GM21390 (cell line): ENCODE results near the gene C2orf81.
"Not testable (repeated sequence)": the region's sequence is repeated elsewhere in the genome, so short reads cannot be mapped to it uniquely, and the experiment has no call there.

Experiments used
- ATAC-seq: cut with Tn5 transposase; IDR thresholded peaks from one replicate; pipeline ENCODE4 v1.9.1; 2021; ENCODE audit not compliant: unreplicated experiment

C2orf81 gene

DNA sequence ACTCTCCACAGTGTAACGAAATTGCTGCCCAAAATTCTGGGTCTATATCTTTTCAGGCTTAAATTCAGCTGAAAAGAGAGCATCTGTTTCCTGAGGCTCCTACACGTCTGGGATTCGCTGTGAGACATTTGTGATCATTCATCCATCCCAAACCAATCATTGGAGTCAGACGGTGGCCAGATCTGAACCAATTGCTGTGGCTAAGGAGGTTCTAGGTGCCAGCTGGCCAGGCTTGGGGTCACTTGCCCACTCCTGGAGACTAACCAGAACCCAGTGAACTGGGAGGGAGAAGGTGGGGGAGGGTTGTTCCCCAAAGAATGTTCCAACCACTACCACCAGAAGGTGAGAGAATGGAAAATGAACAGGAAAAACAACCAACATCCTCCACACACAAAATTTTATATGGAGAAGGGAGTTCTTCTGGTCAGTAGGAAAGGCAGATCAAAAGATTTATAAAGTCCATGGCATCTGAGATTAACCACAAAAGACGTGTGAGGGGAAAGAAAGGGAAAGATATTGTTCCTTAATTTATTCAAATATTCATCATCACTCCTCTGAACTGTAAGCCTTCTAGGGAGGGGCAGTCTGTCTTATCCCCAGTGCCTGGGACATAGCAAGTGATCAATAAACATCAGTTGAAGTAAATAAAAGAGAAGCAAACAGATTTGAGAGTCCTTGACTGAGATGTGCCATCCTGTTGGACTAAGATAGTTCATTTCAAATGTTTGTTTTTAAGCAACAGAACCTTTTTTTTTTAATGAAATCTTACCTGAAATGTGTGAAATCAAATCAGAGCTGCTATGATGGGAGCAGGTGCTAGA is 23.3 kb upstream of the C2orf81 start:
- ATAC-seq: no peak

DNA sequence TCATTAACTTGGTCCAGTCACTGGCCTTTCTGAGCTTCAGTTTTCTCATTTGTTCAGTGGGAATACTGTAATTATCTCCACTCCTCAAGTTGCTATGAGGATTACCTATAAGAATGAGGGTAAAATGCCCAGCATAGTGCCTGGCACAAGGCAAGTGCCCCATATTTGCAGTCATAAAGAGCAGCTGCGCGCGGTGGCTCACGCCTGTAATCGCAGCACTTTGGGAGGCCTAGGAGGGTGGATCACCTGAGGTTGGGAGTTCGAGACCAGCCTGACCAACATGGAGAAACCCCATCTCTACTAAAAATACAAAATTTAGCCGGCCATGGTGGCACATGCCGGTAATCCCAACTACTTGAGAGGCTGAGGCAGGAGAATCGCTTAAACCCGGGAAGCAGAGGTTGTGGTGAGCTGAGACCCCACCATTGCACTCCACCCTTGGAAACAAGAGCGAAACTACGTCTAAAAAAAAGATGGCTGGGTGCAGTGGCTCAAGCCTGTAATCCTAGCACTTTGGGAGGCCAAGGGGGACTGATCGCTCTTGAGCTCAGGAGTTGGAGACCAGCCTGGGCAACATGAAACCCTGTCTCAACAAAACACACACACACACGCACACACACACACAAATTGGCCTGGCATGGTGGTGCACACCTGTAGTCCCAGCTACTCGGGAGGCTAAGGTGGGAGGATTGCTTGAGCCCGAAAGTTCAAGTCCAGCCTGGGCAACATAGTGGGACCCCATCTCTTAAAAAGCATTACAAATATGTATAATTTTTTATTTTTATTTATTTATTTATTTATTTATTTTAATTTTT is 21.3 kb upstream of the C2orf81 start:
- not testable (repeated sequence) for ATAC-seq

DNA sequence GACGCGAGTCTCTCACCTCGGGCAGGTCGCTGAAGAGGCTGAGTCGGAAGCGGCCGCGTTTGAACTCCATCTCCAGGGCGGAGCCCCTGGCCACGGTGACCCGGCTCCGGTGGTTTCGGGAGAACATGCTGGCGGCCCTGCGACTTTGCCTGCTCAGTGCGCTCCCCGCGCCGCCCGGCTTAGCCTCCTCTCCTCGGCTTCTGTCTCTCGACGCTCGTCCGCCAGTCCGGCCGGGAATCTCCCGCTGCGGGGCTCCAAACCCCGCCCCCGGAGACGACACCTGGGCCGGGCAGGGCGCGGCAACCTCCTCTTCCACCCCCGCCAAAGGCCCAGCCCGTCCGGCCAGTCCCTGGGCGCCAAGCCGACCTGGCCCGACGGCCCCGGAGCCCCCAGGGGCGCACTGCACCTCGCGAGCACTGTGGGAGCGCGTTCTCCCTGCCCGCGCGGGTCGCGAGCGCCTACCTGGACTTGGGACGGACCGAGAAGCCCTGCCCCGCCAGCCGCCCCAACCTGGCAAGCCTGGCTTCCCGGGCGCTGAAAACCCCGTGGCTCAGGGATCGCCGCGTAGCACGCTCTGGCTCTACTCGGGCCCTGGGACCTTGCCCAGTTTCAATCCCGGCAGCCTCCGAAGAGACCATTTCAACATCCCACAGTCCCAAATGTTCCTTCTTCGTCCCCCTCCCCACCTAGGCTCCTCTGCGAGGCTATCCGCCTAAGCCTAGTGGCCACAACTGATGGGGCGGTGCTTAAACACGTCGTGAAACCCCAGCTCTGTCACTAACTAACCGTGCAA is 20.5 kb upstream of the C2orf81 start, which contains the start of gene RTKN:
TSS of gene RTKN (minus strand) at position 248 of the 793 bp plus-strand sequence. CDS start at position 127, 121 bp downstream.
- no peak for ATAC-seq

DNA sequence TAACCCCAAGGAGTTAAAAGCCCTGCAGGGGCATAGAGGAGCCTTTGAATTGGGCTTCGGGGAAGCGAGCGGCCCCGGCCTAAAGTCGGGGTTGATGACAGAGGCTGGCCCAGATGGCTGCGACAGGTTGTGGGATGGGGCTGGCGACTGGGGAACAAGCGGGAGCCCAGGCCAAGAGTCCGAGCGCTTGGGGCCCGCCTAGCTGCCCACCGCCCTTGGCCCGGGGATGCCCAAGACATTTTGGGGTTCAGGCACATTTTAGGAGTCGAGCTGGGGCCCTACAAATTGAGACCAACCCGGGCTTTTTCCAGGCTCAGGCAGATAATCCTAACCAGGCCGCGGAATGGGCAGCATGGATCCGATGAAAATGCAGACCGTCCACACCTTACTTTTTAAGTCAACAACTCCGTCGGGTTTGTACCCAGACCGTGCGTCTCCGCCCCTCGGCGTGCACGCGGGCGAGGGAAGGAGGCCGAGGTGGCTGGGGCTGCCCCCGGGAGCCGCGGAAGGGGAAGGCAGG is 19.8 kb upstream of the C2orf81 start:
- no peak for ATAC-seq

DNA sequence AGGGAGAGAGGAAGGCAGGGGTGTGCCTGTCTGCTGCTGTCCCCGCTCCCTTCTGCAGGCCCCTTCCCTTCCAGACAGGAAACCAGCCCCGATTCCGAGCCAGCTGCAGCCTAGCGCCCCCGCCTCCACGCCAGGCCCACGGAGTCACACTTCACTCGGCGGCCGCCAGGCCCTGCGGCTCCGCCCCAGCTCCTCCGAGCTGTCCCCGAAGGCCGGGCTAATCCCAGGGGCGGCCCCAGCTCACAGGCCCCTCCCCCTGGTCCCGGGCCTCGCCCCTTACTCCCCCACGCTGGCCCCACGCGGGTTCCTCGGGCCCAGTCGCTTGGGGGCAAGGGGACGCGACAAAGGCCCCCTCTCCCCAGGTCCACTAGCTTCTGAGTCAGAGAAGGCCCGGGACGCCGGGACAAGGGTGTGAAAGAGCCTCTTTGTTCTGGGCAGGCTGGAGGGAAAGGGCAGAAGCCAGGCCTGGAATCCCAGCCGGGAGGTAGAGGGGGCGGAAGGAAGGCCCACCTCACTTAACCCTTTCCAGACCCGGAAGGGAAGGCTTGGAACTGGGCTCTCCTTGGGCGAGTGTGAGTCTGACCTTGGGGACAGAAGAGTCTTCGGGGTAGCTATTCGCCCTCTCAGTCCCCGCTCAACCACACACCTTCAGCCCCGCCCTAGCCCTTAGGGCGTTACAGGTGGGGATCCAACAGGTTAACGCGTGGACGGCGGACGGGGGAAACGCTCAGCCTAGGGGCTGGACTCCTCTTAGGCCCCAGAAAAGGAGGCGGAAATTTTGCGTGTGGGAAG is 19.2 kb upstream of the C2orf81 start:
- ATAC-seq: peak; percentile 93

DNA sequence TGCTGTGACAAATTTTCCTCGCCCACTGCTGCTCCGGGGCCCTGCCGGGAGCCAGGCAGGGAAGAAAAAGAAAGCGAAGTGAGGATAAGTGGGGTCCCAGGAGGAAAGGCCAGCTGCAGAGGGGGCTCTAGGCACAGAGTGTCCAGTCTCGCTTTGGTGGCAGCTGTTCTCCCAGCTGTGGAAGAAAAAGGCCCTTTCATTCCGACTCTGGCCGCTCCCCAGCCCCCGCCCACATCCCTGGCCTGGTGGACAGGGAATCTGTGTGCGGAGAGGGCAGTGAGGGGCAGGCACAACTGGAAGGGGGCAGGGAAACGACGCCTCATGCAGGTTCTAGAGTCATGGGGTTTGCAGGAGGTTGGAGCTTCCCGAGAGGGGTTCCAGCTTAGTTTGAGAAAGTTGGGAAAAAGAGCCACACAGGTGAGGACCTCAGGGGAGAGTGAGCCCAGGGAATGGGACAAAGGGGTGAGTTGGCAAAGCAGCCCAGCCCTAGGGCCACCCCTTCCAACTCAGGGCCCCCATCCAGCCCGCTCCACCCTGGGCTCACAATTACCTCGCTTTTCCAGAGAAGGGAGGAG is 18.5 kb upstream of the C2orf81 start:
- no peak for ATAC-seq

DNA sequence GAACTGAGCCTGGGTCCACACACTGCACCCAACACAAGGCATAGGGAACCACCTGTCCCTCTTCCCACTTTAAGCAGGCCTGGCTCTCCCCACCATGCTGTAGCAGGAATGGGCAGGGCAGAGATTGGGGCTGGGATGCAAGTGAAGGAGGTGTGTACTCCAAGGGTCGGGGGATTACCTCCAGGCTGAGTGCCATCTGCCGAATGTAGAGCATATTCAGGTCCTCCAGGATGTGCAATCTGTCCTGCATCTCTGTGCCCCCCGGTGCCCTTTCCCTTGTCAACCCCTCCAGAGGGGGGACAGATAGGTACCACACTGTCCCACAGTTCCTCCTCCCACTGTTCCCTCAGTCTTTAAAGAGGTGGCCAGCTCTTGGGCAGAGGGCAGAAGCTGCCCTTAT is 18.0 kb upstream of the C2orf81 start:
- ATAC-seq: no peak

DNA sequence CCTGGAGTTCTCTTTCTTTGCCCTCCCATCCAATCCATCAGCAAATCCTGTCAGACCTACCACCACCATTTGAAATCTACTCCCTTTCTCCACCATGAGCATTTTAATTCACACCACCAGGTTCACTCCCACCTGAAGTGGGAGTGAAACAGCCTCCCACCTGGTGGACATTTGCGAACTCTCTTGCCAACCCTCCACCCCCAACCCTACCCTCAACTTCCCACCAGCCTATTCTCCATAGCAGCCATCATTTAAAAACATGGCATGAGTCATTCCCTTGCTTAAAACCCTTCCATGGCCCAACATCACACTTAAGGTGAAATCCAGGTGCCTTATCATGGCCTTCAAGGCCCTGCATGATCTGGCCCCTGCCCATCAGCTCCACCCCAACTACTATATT is 16.8 kb upstream of the C2orf81 start:
- ATAC-seq: no peak

DNA sequence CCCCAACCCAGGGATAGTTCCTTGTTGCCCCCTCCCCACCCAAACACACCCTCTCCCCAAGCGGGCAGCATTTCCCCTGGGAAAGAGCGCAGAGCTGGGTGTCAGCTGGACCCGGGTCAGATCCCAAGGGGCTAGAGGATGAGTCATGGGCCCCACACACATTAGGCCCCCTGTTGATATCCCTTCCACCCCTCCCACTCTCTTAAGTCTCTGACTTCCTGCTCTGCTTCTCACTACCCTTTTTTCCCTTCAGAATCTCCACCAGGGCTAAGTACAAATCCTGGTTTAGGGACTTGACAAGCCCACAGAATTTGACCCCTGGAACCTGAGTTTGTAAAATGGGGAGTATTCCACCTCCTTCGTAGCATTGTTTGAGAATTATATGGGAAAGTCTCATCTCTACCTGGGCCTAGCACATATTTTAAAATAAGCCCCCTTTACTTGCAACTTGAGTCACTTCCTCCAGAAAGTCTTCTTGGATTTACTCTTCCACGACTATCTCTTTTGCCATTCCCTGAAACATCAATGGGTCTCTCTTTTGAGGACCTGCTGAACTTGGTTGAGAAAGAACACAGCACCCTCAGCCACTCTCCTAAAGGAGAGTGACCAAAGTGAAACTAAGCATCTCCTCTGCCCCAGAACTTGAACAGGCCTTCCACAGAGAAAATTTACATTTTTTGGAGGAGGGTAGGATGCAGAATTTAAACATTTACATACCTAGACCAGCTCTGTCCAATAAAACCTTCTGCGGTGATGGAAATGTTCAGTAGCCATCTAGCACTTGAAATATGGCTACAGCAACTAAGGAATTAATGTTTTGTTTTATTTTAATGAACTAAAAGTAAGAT is 15.7 kb upstream of the C2orf81 start:
- ATAC-seq: no peak

DNA sequence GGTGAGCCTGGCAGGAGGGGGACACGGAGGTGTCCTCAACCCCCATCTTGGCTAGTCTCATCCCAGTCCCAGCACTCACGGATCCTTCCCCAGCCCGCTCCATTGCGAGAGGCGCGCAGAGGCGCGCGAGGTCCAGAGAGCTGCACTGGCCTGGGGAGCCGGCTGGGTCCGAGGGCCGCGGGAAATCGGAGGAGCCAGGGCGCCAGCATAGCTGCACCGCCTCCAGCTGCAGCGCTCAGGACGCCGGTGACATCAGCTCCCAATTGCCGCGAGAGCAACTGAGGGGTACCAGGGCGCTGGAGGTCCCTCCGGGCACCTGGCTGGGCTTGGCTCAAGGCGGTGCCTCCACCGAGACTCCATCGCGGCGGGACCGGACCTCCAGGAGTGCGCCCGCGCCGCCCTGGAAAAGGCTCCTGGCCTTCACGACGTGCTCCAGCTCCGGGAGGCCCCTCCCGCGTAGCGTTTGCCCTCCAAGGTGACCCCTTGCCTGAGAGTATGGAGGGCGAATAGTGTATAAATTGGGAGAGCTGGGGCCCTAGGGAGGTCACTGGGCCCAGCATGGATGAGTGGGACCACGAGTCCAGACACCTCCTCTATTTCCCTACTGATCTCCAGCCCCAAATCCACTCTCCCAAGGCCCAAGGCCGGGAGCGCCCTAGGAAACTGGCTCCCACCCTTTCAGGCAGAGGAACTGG is 14.8 kb upstream of the C2orf81 start:
- ATAC-seq: no peak

DNA sequence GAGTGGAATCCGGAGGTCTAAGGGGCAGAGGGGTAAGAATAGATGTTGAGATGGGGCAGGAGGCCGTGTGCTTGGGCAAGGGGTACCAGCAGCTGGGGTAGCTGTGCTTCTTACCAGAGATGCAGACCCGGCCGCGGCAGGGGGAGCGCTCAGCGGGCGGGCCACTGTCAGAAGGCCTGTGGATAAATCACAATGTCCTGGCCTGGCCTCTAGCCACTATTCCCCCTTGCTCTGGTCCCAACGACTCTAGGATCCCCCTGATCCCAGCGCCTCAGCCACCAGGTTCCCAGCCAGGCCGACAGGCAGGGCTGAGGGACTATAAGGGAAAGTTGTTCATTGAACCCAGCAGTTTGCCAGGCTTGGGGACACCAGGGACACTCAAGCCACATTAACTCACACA is 9.1 kb upstream of the C2orf81 start:
- no peak for ATAC-seq

DNA sequence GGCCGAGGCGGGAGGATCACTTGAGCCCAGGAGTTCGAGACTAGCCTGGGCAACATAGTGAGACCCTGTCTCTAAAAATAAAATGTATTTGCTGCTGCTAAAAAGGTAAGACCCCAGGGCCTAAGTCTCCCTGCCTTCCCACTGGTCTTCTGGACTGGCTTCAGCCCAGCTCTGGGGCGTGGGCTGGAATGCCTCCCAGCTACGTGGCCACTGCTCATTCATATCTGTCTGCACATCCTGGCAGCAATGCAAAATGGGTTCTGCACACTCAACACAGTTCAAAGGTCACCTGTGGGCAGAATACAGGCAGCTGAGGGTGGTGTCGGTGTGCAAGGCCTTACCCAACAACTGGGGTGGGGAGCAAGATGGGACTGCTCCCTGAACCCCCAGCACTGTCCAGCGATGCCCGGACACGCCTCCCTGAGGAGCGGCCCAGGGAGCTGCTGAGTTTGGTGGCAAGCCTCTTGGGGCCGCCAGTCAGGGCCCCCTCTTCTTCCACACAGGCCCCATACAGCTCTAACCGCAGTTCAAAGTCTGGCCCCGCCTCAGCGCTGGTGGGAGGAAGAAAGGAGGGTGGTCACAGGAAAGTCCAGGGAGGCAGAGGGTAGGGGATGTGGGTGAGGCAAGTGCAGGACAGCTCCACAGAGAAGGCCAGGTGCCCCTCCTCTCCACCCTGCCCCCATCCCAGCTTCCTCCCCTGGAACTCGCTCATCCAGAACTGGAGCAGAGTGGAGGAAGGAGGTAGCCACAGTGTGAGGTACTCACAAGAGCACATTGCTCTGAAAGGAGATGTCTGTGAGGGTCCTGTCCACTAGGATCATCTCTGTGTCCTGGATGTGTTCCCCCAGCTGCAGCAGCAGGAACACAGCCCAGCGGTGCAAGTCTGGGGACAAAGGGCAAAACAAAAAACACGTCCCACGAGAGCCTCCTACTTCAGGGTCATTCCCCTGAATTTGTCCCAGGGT is 8.3 kb upstream of the C2orf81 start:
- ATAC-seq: no peak

DNA sequence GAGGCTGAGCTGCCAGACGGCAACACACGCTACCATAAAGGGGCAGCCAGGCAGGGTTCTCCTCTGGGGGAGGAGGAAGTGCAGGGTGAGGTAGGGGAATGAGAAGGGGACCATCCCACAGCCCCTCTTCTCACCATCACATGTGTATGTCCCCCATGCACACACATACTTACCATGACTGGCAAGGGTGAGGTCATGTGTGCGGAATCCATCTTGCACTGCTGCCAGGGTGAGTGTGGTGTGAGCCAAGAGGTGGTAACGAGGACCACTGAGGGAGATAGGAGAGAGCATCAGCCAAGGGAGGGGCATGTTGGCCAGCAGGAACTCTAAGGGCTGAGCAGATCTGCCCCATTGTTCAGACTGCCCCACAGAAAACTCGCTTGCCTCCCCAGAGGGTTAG is 7.3 kb upstream of the C2orf81 start:
- no peak for ATAC-seq

DNA sequence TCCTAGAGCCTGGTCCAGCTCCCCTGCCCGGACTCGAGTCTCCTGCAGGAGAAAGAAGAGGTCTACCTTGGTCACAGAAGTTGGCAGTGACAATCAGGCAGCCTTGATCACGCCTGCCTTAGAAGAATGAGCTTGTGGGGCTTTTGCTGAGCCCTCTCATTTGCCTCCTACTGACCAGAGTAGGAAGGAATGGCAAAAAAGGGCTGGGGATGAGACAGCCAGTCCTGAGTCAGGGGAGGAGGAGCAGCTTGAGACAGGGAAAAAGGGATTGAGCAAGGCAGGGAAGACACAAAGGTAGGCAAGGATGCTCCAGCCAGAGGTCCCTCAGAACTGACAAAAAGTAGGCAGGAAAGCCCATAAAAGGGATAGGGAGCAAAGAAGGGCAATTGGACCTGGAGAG is 6.1 kb upstream of the C2orf81 start:
- ATAC-seq: no peak

DNA sequence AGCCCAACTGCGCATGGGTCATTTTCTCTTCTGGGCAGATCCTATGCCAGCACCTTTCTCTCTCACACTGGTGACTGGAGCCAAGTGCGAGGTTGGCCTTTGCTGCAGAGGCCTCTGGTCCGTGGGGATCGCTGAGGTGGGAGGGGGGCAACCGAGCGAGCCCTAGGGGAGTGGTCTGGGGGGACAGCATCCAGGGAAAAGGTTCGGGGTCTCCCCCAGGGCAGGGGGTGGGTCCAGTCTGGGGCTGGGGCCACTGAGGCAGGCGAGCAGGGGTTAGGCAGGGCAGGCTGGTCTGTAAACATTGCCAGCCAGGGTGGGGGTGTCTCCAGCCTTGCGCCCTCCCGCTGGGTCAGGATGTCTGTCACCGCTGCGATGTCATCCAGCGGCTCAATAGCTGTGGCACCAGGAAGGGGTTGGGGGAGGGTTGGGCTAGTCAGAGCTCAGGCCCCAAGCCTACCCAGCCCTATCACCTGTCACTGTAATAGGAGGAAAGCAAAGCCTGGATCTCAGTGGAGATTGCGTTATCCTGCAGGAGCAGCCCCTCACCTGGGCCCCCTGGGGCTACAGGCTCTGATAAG is 4.9 kb upstream of the C2orf81 start:
- no peak for ATAC-seq

DNA sequence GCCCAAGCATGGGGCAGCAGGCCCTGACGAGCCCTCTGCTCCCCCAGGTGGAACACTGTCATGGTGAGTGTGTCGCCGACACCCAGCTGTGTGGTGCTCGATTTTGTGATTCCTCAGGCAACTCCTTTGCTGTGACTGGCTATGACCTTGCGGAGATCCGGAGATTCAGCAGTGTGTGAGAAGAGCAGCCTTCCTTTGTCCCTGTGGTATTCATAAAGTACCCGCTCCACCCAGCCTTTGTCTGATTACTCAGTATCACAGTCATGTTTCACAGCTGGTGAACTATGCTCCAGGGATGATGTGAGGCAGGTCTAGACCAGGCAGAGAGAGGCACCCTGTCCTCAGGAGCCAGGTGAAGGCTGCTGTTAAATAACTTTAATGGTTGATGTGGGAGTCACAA is 4.1 kb upstream of the C2orf81 start:
- no peak for ATAC-seq

DNA sequence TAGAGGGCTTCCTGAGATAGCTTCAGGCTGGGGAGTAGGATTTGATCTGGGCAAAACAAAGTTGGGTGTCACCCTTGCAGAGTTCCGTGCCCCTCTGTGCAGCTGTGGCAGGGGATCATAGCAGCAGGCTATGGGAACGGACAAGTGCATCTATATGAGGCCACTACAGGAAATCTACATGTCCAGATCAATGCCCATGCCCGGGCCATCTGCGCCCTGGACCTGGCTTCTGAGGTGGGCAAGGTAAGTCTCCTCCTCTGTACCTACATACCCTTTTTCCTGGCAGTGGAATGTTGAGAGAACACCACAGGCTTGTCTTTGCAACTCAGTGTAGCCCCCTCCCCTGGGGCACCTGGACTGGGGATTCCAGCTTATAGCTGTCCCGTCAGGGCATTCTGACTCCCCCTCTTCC is 3.6 kb upstream of the C2orf81 start:
- no peak for ATAC-seq
